Activated CD4-positive, CD25-positive, alpha-beta regulatory T cell treated with anti-CD3 and anti-CD28 coated beads, Interleukin-2, amount 50 U/mL, for 72 hours (primary cell): ENCODE measurements around the gene GON4L.
"Not testable (repeated sequence)": the region's sequence is repeated elsewhere in the genome, so short reads cannot be mapped to it uniquely, and the experiment has no call there.

ENCODE experiments used
- DNase-seq: peaks from one replicate; pipeline ENCODE4 v3.0.0; 2021

GON4L gene

DNA sequence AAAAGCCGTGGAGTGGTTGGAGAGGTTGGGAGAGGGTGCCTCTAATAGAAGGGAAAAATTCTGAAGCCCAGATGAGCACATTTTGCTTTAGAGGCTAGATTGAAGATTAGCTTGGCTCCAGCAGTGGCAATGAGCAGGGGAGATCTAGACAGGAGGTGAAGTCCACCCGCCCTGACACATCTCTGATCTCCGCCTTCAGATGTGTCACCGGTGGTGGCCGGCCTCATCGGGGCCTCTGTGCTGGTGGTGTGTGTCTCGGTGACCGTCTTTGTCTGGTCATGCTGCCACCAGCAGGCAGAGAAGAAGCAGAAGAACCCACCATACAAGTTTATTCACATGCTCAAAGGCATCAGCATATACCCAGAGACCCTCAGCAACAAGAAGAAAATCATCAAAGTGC is 10.8 kb upstream of the GON4L start:
- no peak for DNase-seq

DNA sequence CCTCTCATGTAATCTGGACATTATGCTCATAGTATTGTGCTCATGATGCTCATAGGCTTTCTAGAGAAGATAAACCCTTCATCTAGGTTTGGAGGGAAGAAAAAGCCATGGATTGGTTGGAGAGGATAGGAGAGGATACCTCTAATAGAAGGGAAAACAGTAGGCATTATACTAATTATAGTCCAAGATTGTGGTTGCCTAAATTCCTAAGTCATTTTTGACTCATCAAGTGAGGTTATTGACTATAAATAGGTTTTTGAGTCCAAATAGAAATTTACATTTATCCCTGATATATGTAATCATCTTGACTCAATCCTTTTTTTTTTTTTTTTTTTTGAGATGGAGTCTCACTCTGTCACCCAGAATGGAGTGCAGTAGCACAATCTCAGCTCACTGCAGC is 7.4 kb upstream of the GON4L start:
- no peak for DNase-seq

DNA sequence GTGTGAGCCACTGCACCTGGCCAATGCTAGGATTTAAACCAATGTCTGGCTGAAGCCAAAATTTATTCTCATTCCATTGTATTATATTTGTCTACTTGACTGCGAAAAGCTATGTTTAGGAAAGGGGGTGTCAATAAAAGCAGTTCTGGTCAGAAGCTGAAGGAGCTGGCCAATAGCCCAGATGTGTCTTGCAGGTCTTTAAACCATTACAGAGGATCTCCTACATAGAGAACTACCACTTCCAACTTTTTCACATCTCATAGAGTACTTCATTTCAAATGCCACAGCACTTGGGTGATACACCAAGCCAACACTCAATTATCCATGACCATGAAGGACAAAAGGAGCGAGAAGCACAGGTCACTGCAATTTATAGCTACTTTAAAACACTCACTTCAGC is 4.9 kb upstream of the GON4L start:
- DNase-seq = no peak

DNA sequence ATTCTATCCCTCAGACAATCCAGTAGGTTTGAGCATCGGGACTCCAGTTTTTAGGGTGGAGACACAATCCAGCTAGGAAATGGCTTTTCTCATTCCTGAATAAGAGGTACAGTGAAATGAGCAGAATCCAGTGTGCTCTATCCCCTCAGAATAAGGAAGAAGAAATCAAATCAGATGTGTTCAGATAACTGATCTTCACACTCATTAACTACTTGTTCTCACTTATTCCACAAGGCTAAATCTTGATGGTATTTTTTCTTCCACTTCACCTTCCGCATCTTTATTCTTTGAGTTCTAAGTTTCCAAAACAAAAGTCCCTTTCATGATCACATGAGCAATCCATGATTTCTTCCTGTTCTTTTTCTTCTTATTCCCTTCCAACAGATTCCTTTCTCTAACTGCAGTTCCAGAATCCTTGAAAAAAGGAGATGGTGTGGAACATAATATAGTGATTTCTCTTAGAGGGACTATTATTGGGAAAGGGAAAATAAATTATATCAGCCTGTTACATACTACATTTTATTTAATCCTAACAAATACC is 4.0 kb upstream of the GON4L start:
- DNase-seq = no peak

DNA sequence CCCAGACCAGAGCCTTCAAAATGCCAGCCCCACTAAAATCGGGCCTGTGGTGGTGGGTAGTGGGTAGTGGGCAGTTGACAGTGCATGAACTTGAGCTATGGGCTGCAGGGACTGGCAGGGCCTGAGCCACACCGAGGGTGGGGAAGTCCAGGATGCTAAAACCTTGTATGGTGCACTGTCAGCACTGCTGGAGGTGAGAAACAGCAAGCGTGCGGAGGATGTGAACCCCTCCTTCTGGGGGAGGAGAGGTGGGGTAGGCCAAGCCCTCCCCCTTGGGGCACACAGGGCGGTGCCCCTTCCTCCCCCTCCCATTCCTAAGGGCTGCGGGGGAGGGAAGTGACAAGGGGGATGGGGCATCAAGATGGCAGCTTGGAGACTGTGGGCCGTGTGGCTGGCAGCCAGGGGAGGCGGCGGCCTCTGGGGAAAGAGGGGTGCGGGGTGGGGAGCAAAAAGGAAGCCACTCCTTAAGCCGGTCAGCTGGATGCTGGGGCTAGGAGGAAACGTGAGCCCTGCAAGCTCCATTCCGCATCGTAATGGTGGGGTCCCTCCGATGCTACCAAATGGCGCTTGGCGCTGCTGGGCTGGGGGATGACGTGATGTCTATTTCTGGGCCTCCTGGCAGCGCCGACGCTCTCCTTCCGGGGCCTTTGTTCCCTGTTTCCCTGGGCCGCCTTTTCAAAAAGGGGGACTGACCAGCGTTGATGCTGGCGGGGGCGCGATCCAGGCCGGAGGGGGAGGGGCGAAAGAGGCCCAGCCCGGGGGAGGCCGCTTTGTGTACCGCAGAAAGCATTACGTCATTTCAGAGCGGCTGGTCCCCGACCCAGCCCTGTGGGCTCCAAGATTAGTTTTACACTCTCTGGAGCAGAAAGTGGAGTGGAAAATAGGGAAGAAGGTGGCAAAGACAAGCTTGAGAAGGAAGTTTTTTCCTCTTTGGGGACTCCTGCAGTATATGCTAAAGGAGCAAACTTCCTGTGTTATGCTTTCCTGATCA is 3.2 kb upstream of the GON4L start:
- peak; percentile 60 for DNase-seq

DNA sequence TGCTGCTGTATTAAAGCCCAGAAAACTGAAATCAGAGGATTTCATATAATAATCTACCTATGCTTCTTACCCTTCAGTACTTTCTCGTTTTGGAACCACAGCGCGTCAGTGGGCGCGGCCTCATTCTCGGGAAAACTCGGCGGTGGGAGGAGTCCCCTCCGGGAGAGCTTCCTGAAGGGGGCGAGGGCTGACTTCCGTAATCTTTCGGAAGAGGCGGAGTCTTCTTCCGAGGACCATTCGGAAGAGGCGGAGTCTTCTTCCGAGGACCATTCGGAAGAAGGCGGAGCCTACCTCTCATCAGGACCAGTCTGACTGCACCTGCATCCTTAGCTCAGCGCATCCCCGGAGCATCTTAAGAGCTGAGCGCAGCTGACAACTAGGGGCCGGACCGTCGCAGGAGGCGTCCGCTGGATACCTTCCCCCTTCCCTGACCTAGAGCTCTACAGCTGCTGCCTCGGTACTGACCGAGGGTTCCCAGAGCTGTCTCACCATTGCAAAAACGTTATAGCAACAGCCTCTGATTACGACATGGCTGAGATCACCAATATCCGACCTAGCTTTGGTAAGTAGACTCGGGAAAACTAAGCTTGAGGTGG is 2.3 kb upstream of the GON4L start, which contains the start of gene SYT11:
SYT11 (plus strand) TSS at position 334 of the 596 bp plus-strand sequence; CDS start at position 529, 195 bp downstream.
- peak; percentile 89 for DNase-seq

DNA sequence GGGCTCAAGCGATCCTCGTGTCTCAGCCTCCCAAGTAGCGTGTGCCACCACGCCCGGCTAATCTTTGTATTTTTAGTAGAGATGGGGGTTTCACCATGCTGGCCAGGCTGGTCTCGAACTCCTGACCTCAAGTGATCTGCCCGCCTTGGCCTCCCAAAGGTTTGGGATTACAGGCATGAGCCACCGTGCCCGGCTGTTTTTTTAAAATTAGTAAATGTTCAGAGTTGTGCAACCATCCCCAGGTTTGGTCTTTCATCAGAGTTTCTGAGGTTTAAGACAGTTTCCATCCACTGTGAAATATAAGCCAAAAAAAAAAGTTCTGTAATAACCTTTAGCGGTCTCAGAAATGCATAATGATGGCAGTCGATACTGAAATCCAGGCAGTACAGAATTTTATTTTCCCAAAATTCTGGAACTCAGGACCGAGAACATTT is 1.8 kb upstream of the GON4L start:
- peak; percentile 33 for DNase-seq

DNA sequence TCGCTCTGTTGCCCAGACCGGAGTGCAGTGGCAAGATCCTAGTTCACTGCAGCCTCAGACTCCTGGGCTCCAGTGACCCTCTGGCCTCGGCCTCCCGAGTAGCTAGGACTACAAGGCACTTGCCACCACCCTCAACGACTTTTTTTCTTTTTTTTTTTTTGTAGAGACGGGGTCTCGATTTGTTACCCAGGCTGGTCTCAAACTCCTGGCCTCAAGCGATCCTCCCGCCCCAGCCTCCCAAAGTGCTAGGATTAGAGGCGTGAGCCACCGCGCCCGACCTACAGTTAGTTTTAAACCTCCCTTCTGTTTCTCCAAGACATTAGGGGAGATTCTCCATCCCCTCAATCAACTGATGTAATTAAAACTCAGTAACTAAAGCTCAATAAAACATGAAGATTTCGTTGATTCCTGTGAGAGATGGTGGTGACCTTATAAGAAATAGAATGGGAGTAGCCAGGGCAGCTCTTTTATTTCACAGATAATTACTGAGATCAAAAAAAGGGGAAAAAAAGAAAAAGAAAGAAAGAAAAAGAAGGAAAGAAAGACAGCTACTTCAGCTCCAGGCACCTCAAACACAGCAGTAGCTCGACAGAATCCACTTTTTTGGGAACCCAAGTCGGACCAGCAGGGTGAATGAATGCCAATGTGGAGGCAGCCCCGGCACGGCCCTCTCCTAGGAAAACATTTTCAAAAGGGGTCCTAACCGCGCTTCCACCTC is 598 bp downstream of the GON4L start:
- DNase-seq = no peak

DNA sequence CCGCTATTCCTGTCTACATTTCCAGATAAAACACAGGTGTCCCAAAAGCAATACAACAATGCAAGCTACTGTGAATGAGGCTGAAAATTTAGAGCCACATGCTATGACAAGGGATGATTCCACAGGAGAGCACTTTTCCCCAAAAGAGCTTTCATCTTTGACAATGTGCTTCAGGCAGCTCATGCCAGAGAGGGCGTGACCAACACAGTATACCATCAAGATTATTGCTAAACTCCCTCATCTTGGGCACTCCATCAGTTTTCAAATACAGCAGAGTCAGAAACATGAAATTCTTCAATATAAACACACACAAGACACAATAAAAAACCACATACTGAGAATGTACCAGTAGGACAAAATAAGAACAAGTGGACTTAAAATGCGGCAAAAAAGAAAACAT is 6.7 kb downstream of the GON4L start:
- no peak for DNase-seq

DNA sequence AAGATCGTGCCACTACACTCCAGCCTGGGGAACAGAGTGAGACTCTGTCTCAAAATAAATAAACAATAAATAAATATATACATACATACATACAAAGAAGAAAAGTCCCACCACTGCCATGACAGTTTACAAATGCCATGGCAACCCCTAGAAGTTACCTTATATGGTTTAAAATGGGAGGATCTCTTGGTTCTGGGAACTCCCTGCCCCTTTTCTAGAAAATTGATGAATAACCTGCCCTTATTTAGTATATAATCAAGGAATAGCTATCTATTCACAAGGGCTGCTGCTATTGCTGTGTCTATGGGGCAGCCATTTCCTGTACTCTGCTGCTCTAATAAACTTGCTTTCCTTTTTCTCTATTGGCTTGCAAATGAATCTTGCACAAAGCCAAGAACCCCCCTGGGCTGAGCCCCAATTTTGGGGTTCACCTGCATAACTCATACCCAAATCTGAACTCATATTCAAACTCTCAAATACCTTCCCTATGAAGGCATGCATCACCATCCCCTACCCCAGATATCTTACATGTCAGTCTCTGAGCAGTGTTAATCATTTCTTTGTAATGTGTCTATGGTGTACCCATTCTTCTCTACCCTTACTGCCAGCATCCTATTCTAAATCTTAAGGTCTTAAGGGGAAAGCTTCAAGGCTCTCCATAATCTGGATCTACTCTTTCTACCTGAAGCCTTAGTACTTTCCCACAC is 9.0 kb downstream of the GON4L start:
- no peak for DNase-seq

DNA sequence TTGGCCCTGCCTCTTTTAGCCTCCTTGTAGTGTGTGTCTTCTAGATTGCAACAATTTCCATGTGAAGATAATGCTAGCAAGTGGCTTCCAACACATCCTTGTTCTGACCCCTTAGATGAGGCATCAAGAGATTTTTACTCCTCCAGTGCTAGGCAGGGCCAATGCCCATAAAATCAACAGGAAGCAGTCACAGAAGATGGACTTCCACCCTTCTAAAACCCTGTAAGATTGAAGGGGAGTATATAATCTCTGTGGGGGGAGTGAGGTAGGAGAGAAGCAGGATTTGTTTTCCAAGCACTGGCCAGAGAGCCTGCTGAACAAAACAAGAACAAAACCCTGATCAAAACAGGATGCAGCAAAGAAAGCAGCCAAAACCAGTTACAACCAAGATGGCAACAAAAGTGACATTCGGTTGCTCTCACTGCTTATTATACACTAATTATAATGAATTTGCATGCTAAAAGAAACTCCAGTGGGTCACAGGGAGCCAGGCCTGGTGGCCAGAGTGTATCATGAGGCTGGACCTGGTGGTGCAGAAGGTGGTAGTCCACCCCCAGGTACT is 12.1 kb downstream of the GON4L start:
- no peak for DNase-seq

DNA sequence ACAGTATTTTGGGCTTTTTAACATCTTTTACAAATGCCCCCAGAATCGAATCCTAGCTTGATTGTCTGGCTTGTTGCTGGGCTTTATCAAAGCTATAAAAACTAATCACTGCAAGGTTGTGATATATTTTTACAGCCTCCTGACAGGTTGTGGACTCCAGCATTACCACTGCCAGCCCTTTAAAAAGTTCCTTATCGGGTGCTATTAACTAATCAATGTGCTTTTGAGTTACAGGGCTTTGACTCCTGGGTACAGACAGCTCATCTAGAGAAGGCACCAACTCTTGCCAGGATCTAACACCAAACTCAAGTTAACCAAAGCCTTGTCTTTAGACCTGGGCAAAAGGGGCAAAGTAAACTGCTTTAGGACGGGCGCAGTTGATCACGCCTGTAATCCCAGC is 16.6 kb downstream of the GON4L start:
- no peak for DNase-seq

DNA sequence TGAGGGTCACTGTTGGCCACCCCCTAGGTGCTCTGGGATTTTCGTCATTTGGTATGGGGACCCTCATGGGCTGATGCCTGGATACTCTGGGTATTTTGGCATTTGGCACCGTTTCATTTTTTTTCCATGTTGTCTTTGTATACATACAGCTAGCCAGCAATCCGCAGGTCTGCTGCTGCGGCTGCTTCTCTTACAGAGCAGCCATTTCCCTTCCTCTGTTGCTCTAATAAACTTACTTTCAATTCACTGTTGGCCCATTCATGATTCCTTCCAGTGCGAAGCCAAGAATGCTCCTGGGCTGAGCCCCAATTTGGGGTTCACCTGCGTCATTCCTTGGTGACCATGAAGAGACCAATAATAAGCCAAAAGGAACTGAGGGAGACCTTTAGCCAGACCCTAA is 21.5 kb downstream of the GON4L start:
- DNase-seq = no peak

DNA sequence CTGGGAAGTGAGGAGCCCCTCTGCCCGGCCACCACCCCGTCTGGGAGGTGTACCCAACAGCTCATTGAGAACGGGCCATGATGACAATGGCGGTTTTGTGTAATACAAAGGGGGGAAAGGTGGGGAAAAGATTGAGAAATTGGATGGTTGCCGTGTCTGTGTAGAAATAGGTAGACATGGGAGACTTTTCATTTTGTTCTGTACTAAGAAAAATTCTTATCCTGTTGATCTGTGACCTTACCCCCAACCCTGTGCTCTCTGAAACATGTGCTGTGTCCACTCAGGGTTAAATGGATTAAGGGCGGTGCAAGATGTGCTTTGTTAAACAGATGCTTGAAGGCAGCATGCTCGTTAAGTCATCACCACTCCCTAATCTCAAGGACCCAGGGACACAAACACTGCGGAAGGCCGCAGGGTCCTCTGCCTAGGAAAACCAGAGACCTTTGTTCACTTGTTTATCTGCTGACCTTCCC is 22.1 kb downstream of the GON4L start:
- DNase-seq = not testable (repeated sequence)

DNA sequence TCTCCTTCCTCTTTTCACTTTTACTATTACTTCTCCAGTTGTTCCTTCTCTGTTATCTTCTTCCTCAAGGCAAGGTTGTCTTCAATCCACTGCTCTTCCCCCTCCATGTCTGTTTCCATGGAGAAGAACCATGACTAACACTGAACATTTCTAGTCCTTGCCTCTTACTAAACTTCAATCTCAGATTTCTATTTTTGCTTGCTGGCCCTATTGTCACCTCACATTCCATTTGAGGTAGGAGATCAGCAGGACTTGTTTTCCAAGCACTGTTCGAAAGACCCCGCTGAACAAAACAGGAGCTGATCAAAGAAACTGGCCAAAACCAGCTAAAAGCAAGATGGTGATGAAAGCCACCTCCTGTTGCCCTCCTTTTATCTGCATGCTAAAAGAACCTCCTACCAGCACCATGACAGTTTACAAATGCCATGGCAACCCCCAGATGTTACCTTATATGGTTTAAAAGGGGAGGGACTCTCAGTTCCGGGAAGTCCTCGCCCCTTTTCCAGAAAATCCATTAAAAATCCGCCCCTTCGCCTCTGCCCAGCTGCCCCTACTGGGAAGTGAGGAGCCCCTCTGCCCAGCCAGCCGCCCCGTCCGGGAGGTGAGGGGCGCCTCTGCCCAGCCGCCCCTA is 22.6 kb downstream of the GON4L start:
- DNase-seq = no peak

DNA sequence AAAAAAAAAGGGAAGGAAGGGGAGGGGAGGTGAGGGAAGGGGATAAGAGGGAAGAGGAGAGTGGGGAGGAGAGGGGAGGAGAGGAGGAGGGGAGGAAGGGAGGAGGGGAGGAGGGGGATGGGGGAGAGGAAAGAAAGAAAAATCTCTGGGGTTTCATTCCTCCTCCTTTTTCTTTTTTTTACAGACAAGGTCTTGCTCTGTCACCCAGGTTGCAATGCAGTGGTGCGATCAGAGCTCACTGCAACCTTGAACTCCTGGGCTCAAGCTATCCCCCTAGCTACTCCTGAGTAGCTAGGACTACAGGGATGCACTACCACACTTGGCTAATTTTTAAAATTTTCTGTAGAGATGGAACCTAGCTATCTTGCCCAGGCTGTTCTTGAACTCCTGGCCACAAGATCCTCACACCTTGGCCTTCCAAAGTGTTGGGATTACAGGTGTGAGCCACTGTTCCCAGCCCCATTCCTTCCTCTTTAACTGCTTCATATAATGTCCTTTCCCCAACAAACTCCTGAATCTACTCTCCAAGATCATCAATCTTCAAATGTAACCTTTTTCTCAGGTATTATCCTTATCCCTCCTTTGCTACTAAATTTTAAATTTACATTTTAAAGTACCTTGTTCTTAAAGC is 23.2 kb downstream of the GON4L start:
- no peak for DNase-seq

DNA sequence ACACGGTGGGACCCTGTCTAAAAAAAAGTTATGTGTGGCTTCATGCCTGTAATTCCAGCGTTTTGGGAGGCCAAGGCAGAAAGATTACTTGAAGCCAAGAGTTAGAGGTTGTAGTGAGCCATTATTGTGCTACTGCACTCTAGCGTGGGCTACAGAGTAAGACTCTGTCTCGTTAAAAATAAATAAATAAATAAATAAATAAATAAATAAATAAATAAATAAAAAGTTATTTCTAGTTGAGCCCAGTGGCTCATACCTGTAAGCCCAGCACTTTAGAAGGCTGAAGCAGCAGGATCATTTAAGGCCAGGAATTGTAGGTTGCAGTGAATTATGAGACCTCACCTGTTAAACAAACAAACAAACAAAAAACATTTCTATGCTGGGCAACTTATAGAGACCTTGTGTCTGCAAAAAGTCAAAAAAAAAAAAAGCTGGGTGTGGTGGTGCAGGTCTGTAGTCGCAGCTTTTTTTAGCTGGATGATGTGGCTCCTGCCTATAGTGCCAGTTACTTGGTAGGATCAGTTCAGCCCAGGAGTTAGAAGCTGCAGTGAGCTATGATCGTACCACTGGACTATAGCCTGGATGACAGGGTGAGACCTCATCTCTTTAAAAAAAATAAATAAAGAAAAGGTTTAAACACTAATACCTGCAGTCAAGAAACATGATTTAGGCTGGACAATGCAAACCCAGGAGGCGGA is 25.6 kb downstream of the GON4L start:
- DNase-seq = no peak

DNA sequence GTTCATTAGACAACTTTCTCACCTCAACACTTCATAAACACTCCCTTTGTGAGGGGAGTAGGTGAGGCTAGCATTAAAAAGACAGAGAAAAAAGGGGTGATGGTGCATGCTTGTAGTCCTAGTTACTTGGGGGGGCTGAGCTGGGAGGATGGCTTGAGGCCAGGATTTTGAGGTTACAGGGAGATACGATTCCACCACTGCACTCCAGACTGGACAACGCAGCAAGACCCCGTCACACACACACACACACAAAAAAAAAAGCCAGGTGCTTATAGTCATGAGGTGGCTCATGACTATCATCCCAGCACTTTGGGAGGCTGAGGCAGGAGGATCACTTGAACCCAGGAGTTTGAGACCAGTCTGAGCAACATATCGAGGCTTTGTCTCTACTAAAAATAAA is 29.6 kb downstream of the GON4L start:
- DNase-seq = no peak

DNA sequence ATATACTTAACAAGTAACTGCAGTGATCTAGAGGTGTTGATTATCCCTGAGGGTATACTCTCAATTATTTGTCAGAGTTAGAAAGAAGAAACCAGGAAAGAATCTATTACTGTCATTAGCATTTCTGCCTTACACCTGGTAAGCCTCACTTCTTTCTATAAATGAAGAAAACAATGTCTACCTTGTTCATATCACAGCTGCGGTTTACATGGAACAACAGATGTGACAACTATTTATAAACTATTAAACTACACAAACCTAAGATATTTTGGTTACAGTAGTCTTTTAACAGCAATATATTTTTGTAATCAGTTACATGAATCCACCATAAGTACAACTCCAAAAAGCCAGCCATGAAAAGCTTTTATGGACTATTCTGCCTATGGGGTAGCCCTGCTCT is 40.7 kb downstream of the GON4L start:
- DNase-seq = no peak

DNA sequence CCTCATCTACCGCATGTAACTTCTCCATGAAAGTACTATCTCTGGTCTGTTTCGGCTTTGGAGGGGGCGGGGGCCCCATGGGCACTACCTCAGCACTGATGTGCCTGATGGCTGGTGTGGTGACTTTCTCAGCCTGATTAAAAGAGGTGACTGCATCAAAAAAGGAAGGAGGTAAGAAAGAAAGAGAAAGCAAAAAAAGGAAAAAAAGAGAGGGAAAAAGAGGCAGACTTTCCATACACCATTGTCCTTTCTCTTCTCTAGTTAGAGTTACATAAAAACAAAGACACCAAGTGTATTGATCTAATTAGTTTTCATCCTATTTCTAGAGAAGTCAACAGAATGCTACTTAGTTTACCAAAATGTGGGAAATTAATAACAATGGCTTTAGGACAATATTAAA is 43.3 kb downstream of the GON4L start:
- no peak for DNase-seq

DNA sequence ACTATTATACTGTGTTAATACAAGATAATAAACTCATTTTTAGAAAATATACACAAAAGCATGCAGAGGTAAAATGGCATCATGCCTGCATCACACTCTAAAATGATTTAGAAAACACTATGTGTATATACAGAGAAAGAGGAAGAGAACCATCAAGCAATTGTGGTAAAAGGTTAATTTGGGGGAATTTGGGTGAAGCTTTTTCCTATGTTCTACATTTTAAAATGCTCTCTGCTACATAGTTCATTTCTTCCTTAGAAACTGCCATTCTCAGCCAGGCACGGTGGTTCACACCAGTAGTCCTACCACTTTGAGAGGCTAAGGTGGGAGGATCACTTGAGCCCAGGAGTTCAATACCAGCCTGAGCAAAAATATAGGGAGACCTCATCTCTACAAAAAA is 44.1 kb downstream of the GON4L start:
- no peak for DNase-seq
